IPS-15b (cell line): ENCODE results near the gene SYVN1.
A peak's percentile ranks its signal among the peaks of the same experiment; 100 is the strongest.

Source experiments
- H3K27me3 ChIP-seq: one replicate; pipeline ENCODE4 v1.6.1; 2013; ENCODE audit warnings: low read length; ENCODE audit not compliant: control insufficient read depth, insufficient read depth
- H3K36me3 ChIP-seq: one replicate; pipeline ENCODE4 v1.6.1; 2013; ENCODE audit warnings: low read length; ENCODE audit not compliant: control insufficient read depth, insufficient read depth
- H3K4me1 ChIP-seq: one replicate; pipeline ENCODE4 v1.6.1; 2013; ENCODE audit warnings: mild to moderate bottlenecking, low read length; ENCODE audit not compliant: control insufficient read depth, insufficient read depth
- H3K4me3 ChIP-seq: one replicate; pipeline ENCODE4 v1.5.1; 2013; ENCODE audit warnings: low read depth, low read length
- H3K9ac ChIP-seq: one replicate; pipeline ENCODE4 v1.6.1; 2013; ENCODE audit warnings: low read depth, mild to moderate bottlenecking, low read length
- H3K9me3 ChIP-seq: one replicate; pipeline ENCODE4 v1.6.1; 2013; ENCODE audit warnings: mild to moderate bottlenecking, low read length; ENCODE audit not compliant: control insufficient read depth, insufficient read depth

The SYVN1 gene

DNA sequence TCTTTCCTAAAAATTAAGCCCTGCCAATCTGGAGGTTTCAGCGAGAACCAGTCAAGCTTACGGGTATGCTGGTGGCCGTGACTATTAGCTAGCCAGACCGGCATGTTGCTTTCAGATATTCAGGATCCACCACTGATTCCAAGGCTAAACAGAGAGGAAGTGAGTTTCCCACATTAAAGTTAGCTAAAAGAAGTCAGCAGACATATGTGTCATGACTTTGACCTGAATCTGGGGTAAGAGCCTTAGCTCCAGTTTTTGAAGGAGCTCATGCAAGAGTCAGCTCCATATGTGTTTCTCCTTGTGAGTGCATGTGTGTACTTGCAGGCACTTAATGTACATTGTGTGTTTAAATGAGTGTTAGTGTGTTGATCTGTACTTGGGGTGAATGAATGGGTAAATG lies 48.9 kb downstream of the SYVN1 start:
- Histone ChIP-seq H3K4me3 (no peak overlapping the region), H3K9ac (no peak overlapping the region), H3K4me1 (peaks cover 5% of the 10 kb centered on the region), H3K27me3 (no peaks in the 10 kb centered on the region), H3K36me3 (peaks cover 29% of the 10 kb centered on the region), H3K9me3 (no peaks in the 10 kb centered on the region)

DNA sequence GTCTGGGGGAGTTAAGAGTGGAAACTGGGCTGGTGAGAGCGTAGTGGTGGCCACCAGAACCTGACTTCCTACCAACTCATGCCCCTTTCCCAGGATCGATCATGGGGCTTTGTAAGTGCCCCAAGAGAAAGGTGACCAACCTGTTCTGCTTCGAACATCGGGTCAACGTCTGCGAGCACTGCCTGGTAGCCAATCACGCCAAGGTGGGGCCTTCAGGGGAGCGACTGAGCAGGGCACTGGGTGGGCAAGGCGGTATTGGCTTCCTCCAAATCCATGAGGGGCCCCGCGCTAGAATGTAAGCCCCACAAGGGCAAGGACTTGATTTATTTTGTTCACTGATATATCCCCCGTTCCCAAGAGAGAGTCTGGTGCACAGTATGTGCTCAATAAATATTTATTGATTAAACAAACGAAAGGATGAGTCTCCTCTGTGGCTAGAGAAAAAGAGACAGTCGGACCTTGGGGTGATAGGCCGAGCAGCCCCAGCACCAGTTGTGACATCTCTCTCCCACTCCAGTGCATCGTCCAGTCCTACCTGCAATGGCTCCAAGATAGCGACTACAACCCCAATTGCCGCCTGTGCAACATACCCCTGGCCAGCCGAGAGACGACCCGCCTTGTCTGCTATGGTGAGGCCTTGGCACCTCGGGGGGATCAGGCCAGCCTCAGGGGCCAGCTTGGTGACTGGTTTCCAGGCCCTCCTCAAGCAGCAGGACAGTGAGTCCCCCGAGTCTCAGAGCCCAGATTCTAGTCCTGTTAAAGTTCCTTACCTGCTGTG lies 49.5 kb downstream of the SYVN1 start:
- Histone ChIP-seq H3K9me3 (no peaks in the 10 kb centered on the region), H3K36me3 (peaks cover 29% of the 10 kb centered on the region)

DNA sequence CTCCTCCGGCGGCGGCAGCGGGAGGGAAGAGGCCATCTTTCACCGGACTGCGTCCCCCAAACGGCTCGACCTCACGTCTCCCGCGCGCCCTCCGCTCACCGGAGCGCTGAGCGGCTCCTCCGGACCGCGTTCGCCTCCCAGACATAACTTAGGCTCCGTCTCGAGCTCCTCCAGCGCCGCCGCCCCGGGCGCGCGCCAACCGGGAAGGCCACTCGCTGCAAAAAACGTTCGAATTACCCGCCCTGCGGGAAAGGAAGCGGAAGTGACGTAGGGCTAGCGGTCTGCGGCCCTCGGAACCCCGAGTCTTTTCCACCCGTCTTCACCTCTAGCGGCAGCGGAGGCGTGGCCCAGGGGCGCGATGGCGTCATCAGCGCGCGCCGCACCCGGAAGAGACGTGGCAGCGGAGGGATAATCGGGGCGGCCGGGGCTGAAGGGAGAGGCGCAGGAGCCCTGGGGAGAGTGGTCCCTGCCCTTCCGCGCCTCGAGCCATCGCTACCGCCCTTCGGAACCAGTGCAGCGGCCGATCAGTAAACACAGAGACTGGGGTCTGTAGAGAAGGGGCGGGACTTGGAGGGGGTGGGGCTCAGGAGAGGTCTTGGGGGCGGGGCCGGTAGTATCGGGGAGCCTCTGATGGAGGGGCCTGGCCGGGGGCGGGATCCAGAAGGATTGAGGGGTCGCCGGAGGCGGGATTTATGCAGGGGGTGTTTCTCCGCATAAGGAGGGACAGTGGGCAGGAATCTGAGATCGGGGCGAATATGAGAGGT lies 50.3 kb downstream of the SYVN1 start, which contains the start of the genes CDCA5 and ZFPL1:
Gene CDCA5, minus strand, starts transcription at position 207 of the 764 bp plus-strand sequence. Its CDS starts 62 bp downstream, at position 145.
Gene ZFPL1, plus strand, starts transcription at position 389 of the 764 bp plus-strand sequence. CDS start 477 bp downstream, outside the sequence.
- no peaks in the 10 kb centered on the region for H3K9me3 ChIP-seq
- H3K4me3 ChIP-seq: peak within 1 kb of the TSS; percentile 96
- peaks cover 35% of the 10 kb centered on the region for H3K36me3 ChIP-seq
- H3K4me1 ChIP-seq: peaks cover 5% of the 10 kb centered on the region
- peak within 1 kb of the TSS; percentile 93 for H3K9ac ChIP-seq
- H3K27me3 ChIP-seq: no peaks in the 10 kb centered on the region

More for the DNA sequence above, 49.5 kb downstream of the SYVN1 start:
- Histone ChIP-seq H3K9ac (peak overlapping the region; percentile 93), H3K4me1 (peaks cover 5% of the 10 kb centered on the region), H3K27me3 (no peaks in the 10 kb centered on the region), H3K4me3 (peak overlapping the region; percentile 96)

DNA sequence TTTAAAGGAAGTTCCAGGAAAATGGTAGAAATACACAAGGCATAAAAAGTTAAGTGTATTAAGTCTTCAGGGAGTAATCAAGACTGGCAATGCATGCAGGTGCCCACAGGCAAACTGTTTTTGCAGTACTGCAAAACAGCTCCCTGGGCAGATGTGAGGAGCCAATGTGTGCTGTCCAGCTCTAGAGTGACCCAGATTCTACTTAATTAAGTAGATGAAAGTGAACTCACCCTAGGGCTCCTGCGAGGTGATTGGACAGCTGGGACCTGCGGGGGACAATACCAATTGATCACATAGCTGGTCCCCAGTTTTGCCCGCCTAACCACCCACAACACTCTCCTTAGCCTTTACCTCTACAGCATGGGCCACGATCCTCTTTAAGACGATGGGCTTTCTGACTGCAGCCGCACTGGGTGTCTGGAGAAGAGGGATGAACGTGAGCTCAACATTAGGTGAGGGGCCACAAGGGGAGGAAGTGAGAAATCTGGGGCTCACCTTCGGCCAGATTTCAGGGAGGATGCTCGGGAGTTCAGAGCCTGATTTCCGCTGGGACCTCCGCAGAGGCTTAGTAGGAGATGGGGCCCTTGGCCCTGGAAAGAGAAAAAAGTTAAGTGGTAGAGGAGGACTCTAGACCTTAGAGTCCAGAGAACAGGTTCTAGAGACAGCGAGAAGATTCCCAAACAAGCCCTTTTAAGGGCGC lies 51.0 kb downstream of the SYVN1 start:
- Histone ChIP-seq H3K36me3 (peaks cover 34% of the 10 kb centered on the region), H3K4me3 (peak overlapping the region; percentile 96), H3K9me3 (no peaks in the 10 kb centered on the region), H3K9ac (peak overlapping the region; percentile 93), H3K4me1 (peaks cover 5% of the 10 kb centered on the region), H3K27me3 (no peaks in the 10 kb centered on the region)

DNA sequence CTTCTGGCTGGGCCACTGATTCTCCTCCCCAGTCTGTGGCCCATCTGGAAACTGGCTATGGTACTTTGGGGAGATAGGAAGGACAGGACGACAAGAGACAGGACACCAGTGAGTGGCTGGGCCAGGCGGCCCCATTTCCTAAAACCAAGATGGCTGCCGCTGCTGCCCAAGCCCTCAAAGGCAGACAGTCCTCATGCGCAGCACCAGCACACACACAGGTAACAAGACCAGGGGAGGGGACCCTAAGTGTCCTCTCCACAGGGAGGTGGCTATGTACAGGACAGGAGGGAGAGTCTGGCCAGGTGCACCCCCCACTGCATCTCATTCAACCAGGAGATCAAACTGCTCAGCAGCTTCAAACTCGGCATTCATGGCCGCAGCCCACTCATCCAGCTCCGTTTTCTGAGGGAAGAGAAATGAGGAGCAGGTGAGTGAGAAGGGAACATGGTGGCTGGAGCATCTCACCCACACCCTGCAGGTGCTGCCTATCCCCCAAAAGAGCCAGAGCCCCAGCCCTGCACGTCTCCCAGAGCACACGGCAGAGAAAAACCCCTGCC lies 55.5 kb downstream of the SYVN1 start:
- no peak overlapping the region for H3K9ac ChIP-seq
- no peaks in the 10 kb centered on the region for H3K27me3 ChIP-seq
- H3K4me1 ChIP-seq: peaks cover 5% of the 10 kb centered on the region
- no peaks in the 10 kb centered on the region for H3K9me3 ChIP-seq
- no peak overlapping the region for H3K4me3 ChIP-seq
- H3K36me3 ChIP-seq: peaks cover 40% of the 10 kb centered on the region

DNA sequence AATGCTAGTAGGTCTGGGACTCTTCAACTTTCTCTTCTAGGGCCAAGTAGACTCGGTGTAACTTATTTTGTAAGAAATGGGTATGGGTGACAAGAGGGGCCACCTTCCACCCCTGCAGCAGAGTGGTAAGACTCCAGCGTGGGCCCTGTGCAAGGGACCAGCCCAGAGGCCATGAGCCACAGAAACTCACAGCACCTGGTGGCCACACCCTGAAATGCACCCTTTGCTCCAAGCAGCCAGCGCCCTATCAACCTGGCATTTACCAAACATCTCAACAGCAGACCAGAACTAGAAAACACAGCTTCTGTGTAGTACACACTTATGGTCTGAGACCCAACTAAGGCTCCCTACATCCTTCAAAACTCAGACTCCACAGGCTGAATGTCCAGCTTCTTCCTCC lies 56.2 kb downstream of the SYVN1 start:
- peaks cover 40% of the 10 kb centered on the region for H3K36me3 ChIP-seq
- peaks cover 5% of the 10 kb centered on the region for H3K4me1 ChIP-seq
- no peaks in the 10 kb centered on the region for H3K27me3 ChIP-seq
- H3K4me3 ChIP-seq: no peak overlapping the region
- no peak overlapping the region for H3K9ac ChIP-seq
- no peaks in the 10 kb centered on the region for H3K9me3 ChIP-seq

DNA sequence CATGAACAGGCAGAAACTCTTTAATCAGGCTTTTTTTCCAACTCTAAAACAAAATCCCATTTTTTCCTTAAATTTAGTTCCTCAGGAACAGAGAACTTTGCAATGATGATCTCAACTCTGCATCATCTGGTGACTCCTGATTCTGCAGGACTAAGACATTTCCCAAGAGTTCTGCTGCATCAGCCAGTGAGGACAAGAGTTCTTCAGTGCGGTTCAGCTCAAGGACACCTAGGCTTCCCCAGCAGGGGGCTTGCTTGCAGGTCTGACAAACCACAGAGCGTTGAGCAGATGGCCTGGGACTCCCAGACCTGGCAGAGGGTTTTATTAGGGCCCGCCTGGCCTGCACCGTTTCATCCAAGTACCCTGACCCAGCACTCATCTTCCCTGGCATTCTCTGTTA lies 56.9 kb downstream of the SYVN1 start:
- no peak overlapping the region for H3K9ac ChIP-seq
- no peaks in the 10 kb centered on the region for H3K27me3 ChIP-seq
- no peaks in the 10 kb centered on the region for H3K9me3 ChIP-seq
- H3K36me3 ChIP-seq: peaks cover 40% of the 10 kb centered on the region
- no peaks in the 10 kb centered on the region for H3K4me1 ChIP-seq
- no peak overlapping the region for H3K4me3 ChIP-seq
